Trophoblast cell (in vitro differentiated cells and primary cell): ENCODE results near the gene SYT15B.
"Not testable (repeated sequence)": the region's sequence is repeated elsewhere in the genome, so short reads cannot be mapped to it uniquely, and the experiment has no call there.

Experiments used
- DNase-seq, 2 donors: peaks; one replicate each; pipeline ENCODE4 v3.0.0-alpha.2; 2016
- H2AFZ ChIP-seq: 2 replicates; pipeline ENCODE4 v1.6.1; 2013; ENCODE audit warnings: low read length, moderate library complexity, mild to moderate bottlenecking; ENCODE audit not compliant: insufficient read depth, poor library complexity
- H2AK5ac ChIP-seq: 2 replicates; pipeline ENCODE4 v1.6.1; 2013; ENCODE audit warnings: mild to moderate bottlenecking, low read length
- H2BK120ac ChIP-seq: 2 replicates; pipeline ENCODE4 v1.6.1; 2013; ENCODE audit warnings: low read length, mild to moderate bottlenecking, moderate library complexity; ENCODE audit not compliant: insufficient read depth, poor library complexity
- H2BK12ac ChIP-seq: 2 replicates; pipeline ENCODE4 v1.6.1; 2013; ENCODE audit warnings: mild to moderate bottlenecking, low read length, moderate library complexity
- H2BK5ac ChIP-seq: 2 replicates; pipeline ENCODE4 v1.6.1; 2013; ENCODE audit warnings: low read length, low read depth, moderate library complexity, mild to moderate bottlenecking; ENCODE audit not compliant: poor library complexity
- H3K14ac ChIP-seq: 2 replicates; pipeline ENCODE4 v1.6.1; 2013; ENCODE audit warnings: mild to moderate bottlenecking, low read length
- H3K18ac ChIP-seq: 2 replicates; pipeline ENCODE4 v1.6.1; 2013; ENCODE audit warnings: mild to moderate bottlenecking, low read length
- H3K23ac ChIP-seq: 2 replicates; pipeline ENCODE4 v1.6.1; 2013; ENCODE audit warnings: low read length
- H3K27ac ChIP-seq: 2 replicates; pipeline ENCODE4 v1.5.1; 2013; ENCODE audit warnings: low read depth, mild to moderate bottlenecking, inconsistent platforms, low read length, moderate library complexity
- H3K27me3 ChIP-seq: 2 replicates; pipeline ENCODE4 v1.6.1; 2013; ENCODE audit warnings: inconsistent platforms, mild to moderate bottlenecking, low read length, moderate library complexity; ENCODE audit not compliant: insufficient read depth
- H3K36me3 ChIP-seq, 2 experiments: 1 replicate in 1 of 2; 2 replicates in 1 of 2; pipeline ENCODE4 v1.6.1; 2013; ENCODE audit warnings: low read length in 2 of 2, mild to moderate bottlenecking in 2 of 2, moderate library complexity in 1 of 2; ENCODE audit not compliant: insufficient read depth in 2 of 2, control insufficient read depth in 1 of 2
- H3K4ac ChIP-seq: 2 replicates; pipeline ENCODE4 v1.6.1; 2013; ENCODE audit warnings: low read depth, mild to moderate bottlenecking, low read length, moderate library complexity
- H3K4me1 ChIP-seq, 2 experiments: 1 replicate in 1 of 2; 2 replicates in 1 of 2; pipeline ENCODE4 v1.6.1; 2013; ENCODE audit warnings: low read length in 2 of 2, mild to moderate bottlenecking in 2 of 2, moderate library complexity in 1 of 2; ENCODE audit not compliant: insufficient read depth in 2 of 2, control insufficient read depth in 1 of 2
- H3K4me2 ChIP-seq: 2 replicates; pipeline ENCODE4 v1.6.1; 2013; ENCODE audit warnings: inconsistent platforms, mild to moderate bottlenecking, low read length, moderate library complexity
- H3K4me3 ChIP-seq: 2 replicates; pipeline ENCODE4 v1.5.1; 2013; ENCODE audit warnings: mild to moderate bottlenecking, low read depth, low read length, inconsistent platforms
- H3K79me1 ChIP-seq: one replicate; pipeline ENCODE4 v1.6.1; 2013; ENCODE audit warnings: low read length
- H3K79me2 ChIP-seq: 2 replicates; pipeline ENCODE4 v1.6.1; 2013; ENCODE audit warnings: low read length, mild to moderate bottlenecking; ENCODE audit not compliant: control insufficient read depth, insufficient read depth, poor library complexity
- H3K9ac ChIP-seq: 2 replicates; pipeline ENCODE4 v1.6.1; 2013; ENCODE audit warnings: mild to moderate bottlenecking, low read length
- H3K9me3 ChIP-seq: 2 replicates; pipeline ENCODE4 v1.6.1; 2013; ENCODE audit warnings: low read depth, mild to moderate bottlenecking, control low read depth, inconsistent platforms, low read length; ENCODE audit not compliant: insufficient read depth
- H4K12ac ChIP-seq: 2 replicates; pipeline ENCODE4 v1.6.1; 2013; ENCODE audit warnings: low read depth, mild to moderate bottlenecking, low read length, moderate library complexity
- H4K8ac ChIP-seq: 2 replicates; pipeline ENCODE4 v1.6.1; 2013; ENCODE audit warnings: low read depth, mild to moderate bottlenecking, low read length, moderate library complexity
- H4K91ac ChIP-seq: one replicate; pipeline ENCODE4 v1.6.1; 2013; ENCODE audit warnings: low read depth, mild to moderate bottlenecking, low read length, moderate library complexity
- WGBS: extraction: QIAGEN DNeasy Blood & Tissue Kit; methylation state at CpG from one replicate; pipeline ENCODE4 v1.1.7; 2013; ENCODE audit warnings: missing lambda C conversion rate; ENCODE audit not compliant: insufficient read length, insufficient coverage; ENCODE audit errors: extremely low coverage; 5-methylcytosine and 5-hydroxymethylcytosine counted together

SYT15B gene

GRCh38 chr10:47753176-47753575, 10.2 kb downstream of the SYT15B start:
- not testable (repeated sequence) for H4K91ac ChIP-seq, H3K14ac ChIP-seq, H4K12ac ChIP-seq, H3K4me2 ChIP-seq, H3K27me3 ChIP-seq, H2BK12ac ChIP-seq, DNase-seq, H3K9me3 ChIP-seq, H3K79me2 ChIP-seq, H3K4ac ChIP-seq, H2BK120ac ChIP-seq, H3K4me1 ChIP-seq, H4K8ac ChIP-seq, H3K9ac ChIP-seq, H3K27ac ChIP-seq, H2AK5ac ChIP-seq, H2BK5ac ChIP-seq, H3K36me3 ChIP-seq, H3K23ac ChIP-seq, H2AFZ ChIP-seq, H3K79me1 ChIP-seq, H3K18ac ChIP-seq, H3K4me3 ChIP-seq
- WGBS, result no CpG with 5 or more reads among the region's 3 CpGs

- H3K4ac ChIP-seq, H2BK12ac ChIP-seq, H4K91ac ChIP-seq, H3K4me1 ChIP-seq, H2AK5ac ChIP-seq, H3K4me3 ChIP-seq, H3K79me2 ChIP-seq, H4K8ac ChIP-seq, H3K9ac ChIP-seq, DNase-seq, H3K27ac ChIP-seq, H3K18ac ChIP-seq, H3K27me3 ChIP-seq, H3K23ac ChIP-seq, H3K4me2 ChIP-seq, H2BK5ac ChIP-seq, H2AFZ ChIP-seq, H3K14ac ChIP-seq, H2BK120ac ChIP-seq, H3K79me1 ChIP-seq, H4K12ac ChIP-seq, H3K36me3 ChIP-seq, H3K9me3 ChIP-seq: not testable (repeated sequence)
- no CpG with 5 or more reads among the region's 3 CpGs for WGBS
Observed at GRCh38 chr10:47751821-47752220, 11.6 kb downstream of the SYT15B start.

DNA sequence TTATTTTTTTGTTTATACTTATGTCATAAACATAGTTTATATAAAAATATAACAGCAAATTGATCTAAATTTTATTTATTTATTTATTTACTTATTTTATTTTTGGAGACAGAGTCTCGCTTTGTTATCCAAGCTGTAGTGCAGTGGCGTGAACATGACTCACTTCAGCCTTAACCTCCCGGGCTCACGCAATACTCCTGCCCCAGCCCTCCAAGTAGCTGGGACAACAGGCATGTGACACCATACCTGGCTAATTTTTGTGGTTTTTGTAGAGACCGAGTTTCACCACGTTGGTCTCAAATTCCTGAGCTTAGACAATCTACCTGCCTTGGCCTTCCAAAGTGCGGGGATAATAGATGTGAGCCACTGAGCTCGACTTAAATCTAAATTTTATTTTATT, 13.0 kb downstream of the SYT15B start:
- not testable (repeated sequence) for H4K8ac ChIP-seq, H3K79me2 ChIP-seq, H3K4me2 ChIP-seq, H3K36me3 ChIP-seq, H2BK5ac ChIP-seq, H2BK120ac ChIP-seq, H3K4ac ChIP-seq, H3K14ac ChIP-seq, H3K4me3 ChIP-seq, DNase-seq, H3K27me3 ChIP-seq, H3K23ac ChIP-seq, H3K18ac ChIP-seq, H4K91ac ChIP-seq, H4K12ac ChIP-seq, H2BK12ac ChIP-seq, H3K4me1 ChIP-seq, H3K79me1 ChIP-seq, H2AFZ ChIP-seq, H3K9me3 ChIP-seq, H2AK5ac ChIP-seq, H3K9ac ChIP-seq, H3K27ac ChIP-seq
- no CpG with 5 or more reads among the region's 8 CpGs for WGBS

DNA sequence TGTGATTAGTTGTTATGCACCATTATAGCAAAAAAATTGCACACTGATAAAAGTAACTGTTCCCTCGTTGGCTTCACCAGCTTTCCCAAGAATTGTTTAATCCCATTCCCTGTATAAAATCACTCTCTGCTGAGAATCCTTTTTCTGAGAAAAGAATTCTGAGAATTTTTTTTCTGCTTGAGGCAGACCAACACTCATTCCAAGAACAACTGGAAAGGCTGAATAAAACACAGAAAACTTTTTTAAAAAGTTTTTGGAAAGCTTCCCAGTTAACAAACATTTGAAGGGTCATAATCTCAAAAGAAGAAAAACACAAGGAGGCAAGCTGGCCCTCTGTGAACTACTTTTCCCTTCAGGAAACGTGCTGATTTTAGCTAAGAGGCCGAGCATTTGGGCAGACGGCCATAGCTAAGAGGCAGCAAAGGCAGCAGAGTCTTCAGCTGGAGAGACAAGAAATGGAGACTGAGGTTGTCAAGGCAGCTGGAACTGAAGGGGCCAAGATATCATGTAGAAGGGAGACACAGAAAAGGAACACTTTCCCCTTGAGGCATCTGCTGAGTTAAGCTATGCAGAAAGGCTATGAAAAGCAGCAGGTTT, 16.5 kb downstream of the SYT15B start:
- H3K14ac ChIP-seq, H3K4me3 ChIP-seq, H4K91ac ChIP-seq, H4K12ac ChIP-seq, H3K4me2 ChIP-seq, H3K23ac ChIP-seq, H3K79me1 ChIP-seq, DNase-seq, H2BK120ac ChIP-seq, H3K4me1 ChIP-seq, H2BK5ac ChIP-seq, H3K18ac ChIP-seq, H3K79me2 ChIP-seq, H2AK5ac ChIP-seq, H3K36me3 ChIP-seq, H2AFZ ChIP-seq, H2BK12ac ChIP-seq, H4K8ac ChIP-seq, H3K9me3 ChIP-seq, H3K9ac ChIP-seq, H3K4ac ChIP-seq, H3K27me3 ChIP-seq: not testable (repeated sequence)
- peak overlapping the region; percentile 27 for H3K27ac ChIP-seq
- no CpG with 5 or more reads among the region's 4 CpGs for WGBS
